Osteoblast (primary cell): ENCODE results near the gene GAPDH. TPM values are rescaled to one million over a fixed set of nuclear protein-coding genes. Genes with fewer than 3 reads are reported as not detected.

Experiments
- DNase-seq: peaks from one replicate; pipeline ENCODE4 v3.0.0; 2011; ENCODE audit warnings: low spot score, mixed read lengths; ENCODE audit not compliant: insufficient read length; ENCODE audit errors: missing footprints
- H2AFZ ChIP-seq: 2 replicates; pipeline ENCODE4 v1.6.0; 2011; ENCODE audit warnings: mild to moderate bottlenecking, low read length
- H3K27ac ChIP-seq: 2 replicates; pipeline ENCODE4 v1.5.1; 2011; ENCODE audit warnings: mild to moderate bottlenecking, low read depth, low read length, moderate library complexity
- H3K27me3 ChIP-seq: 2 replicates; pipeline ENCODE4 v1.6.0; 2012; ENCODE audit warnings: mild to moderate bottlenecking, control low read depth, inconsistent platforms, low read length, moderate library complexity; ENCODE audit not compliant: insufficient read depth
- H3K36me3 ChIP-seq: 2 replicates; pipeline ENCODE4 v1.5.1; 2011; ENCODE audit warnings: mild to moderate bottlenecking, low read length, control low read depth, moderate library complexity; ENCODE audit not compliant: insufficient read depth
- H3K4me1 ChIP-seq: 2 replicates; pipeline ENCODE4 v1.5.1; 2011; ENCODE audit warnings: mild to moderate bottlenecking, low read length, control low read depth, moderate library complexity; ENCODE audit not compliant: insufficient read depth
- H3K4me2 ChIP-seq: 2 replicates; pipeline ENCODE4 v1.6.0; 2011; ENCODE audit warnings: mild to moderate bottlenecking, low read length; ENCODE audit not compliant: insufficient read depth
- H3K4me3 ChIP-seq: fragments of 200-600 bp; sonication (generic); 3 replicates; pipeline ENCODE4 v1.5.1; 2012; ENCODE audit warnings: mild to moderate bottlenecking, low read length, inconsistent platforms; ENCODE audit not compliant: insufficient read depth
- H3K79me2 ChIP-seq: 2 replicates; pipeline ENCODE4 v1.6.0; 2012; ENCODE audit warnings: mild to moderate bottlenecking, low read length, control low read depth, inconsistent platforms; ENCODE audit not compliant: insufficient read depth
- H3K9me3 ChIP-seq: 2 replicates; pipeline ENCODE4 v1.5.1; 2011; ENCODE audit warnings: low read depth, low read length, control low read depth
- H4K20me1 ChIP-seq: 2 replicates; pipeline ENCODE4 v1.6.0; 2012; ENCODE audit warnings: mild to moderate bottlenecking, low read length, control low read depth; ENCODE audit not compliant: insufficient read depth
- total RNA-seq: library from RNA; depleted of rRNA; stranded (reverse); fragments of >200 nt; gene quantifications from 2 replicates; pipeline ENCODE4 v1.2.3, GENCODE V29; 2012
- TF ChIP-seq, protein P1 (sequence below): IDR thresholded peaks from 2 replicates; pipeline ENCODE4 v1.5.1; 2011; ENCODE audit warnings: mild to moderate bottlenecking, low read depth, low read length, moderate library complexity; ENCODE audit errors: extremely low read depth

The GAPDH gene
- total RNA-seq, 1 donor: 5,173 TPM

DNA sequence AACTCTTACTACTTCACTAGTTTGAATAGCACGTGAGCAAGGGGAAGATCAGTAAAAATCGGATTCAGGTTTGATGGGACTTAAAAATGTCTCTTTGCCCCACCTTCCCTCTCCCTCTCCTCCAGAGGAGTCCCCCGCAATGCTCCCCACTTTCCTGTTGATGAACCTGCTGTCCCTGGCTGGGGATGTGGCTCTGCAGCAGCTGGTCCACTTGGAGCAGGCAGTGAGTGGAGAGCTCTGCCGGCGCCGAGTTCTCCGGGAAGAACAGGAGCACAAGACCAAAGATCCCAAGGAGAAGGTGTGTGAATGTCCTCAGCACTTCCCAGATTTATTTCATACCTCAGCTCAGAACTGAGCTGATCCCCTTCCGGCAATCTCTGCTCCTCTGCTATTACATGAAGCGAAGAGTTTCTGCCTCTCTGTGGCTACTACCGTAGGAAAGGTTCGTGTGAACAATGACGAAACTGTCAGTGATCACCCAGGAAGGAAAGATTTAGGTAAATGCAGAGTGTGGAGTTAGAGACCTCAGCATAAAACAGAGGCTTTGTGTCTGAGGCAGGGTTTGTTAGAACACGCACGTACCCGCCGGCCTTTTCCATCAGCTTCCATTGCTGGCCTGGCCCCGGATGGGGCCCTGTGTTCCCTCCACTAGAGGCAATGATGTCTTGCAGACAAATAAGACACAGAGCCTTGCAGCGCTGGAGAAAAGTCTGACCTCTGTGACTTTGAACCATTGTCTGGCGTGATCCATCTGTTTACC is 7.4 kb upstream of the GAPDH start:
- peaks cover 94% of the 10 kb centered on the region for H3K36me3 ChIP-seq
- H3K4me3 ChIP-seq: no peak overlapping the region
- H3K79me2 ChIP-seq: no peaks in the 10 kb centered on the region
- no peaks in the 10 kb centered on the region for H3K9me3 ChIP-seq
- H3K4me1 ChIP-seq: peaks cover 4% of the 10 kb centered on the region
- no peak overlapping the region for H2AFZ ChIP-seq
- H3K27ac ChIP-seq: no peak overlapping the region
- DNase-seq: no peak
- TF ChIP-seq, protein P1, sequence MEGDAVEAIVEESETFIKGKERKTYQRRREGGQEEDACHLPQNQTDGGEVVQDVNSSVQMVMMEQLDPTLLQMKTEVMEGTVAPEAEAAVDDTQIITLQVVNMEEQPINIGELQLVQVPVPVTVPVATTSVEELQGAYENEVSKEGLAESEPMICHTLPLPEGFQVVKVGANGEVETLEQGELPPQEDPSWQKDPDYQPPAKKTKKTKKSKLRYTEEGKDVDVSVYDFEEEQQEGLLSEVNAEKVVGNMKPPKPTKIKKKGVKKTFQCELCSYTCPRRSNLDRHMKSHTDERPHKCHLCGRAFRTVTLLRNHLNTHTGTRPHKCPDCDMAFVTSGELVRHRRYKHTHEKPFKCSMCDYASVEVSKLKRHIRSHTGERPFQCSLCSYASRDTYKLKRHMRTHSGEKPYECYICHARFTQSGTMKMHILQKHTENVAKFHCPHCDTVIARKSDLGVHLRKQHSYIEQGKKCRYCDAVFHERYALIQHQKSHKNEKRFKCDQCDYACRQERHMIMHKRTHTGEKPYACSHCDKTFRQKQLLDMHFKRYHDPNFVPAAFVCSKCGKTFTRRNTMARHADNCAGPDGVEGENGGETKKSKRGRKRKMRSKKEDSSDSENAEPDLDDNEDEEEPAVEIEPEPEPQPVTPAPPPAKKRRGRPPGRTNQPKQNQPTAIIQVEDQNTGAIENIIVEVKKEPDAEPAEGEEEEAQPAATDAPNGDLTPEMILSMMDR: no peak
- no peaks in the 10 kb centered on the region for H3K27me3 ChIP-seq
- H3K4me2 ChIP-seq: no peak overlapping the region
- H4K20me1 ChIP-seq: no peaks in the 10 kb centered on the region

DNA sequence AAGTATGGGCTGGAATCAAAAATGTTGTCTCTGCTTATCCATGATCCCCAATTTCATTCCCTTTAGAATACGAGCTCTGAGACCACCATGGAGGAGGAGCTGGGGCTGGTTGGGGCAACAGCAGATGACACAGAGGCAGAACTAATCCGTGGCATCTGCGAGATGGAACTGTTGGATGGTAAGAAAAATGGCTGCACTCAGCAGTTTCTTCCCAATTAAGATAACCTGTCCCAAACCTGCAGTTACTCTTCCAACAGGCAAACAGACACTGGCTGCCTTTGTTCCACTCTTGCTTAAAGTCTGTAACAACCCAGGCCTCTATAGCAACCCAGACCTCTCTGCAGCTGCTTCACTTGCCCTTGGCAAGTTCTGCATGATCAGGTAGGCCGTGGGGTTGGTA is 6.6 kb upstream of the GAPDH start:
- Histone ChIP-seq H3K27me3 (no peaks in the 10 kb centered on the region), H3K4me1 (peaks cover 11% of the 10 kb centered on the region), H3K4me2 (no peak overlapping the region), H3K27ac (no peak overlapping the region), H3K79me2 (no peaks in the 10 kb centered on the region), H4K20me1 (no peaks in the 10 kb centered on the region), H3K4me3 (no peak overlapping the region), H2AFZ (no peak overlapping the region), H3K36me3 (peaks cover 89% of the 10 kb centered on the region), H3K9me3 (no peaks in the 10 kb centered on the region)
- no peak for DNase-seq
- TF ChIP-seq, protein P1: no peak

DNA sequence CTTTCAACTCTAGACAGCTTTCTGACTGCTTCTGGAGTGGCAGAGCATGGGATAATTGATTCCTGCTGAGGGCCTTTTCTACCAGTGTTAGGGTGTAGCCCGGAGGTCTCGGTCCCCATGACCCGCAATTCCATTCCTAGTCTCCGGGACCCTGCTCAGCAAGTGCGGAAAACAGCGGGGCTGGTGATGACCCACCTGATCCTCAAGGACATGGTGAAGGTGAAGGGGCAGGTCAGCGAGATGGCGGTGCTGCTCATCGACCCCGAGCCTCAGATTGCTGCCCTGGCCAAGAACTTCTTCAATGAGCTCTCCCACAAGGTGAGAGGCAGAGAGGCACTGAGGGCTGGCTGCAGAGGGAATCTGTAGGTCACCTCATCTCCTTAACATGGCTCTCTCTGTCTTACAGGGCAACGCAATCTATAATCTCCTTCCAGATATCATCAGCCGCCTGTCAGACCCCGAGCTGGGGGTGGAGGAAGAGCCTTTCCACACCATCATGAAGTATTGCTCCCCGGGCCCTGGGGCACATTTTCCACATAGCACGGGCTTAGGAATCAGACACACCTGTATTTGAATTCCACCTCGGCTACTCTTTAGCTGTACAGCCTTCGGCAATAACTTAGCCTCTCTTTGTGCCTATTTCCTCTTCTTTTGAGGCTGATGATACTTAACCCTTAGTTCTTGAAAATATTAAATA is 5.6 kb upstream of the GAPDH start:
- Histone ChIP-seq H3K27ac (no peak overlapping the region), H3K4me1 (peaks cover 19% of the 10 kb centered on the region), H3K79me2 (no peaks in the 10 kb centered on the region), H3K4me2 (no peak overlapping the region), H4K20me1 (no peaks in the 10 kb centered on the region), H2AFZ (no peak overlapping the region), H3K4me3 (no peak overlapping the region), H3K9me3 (no peaks in the 10 kb centered on the region), H3K36me3 (peaks cover 80% of the 10 kb centered on the region), H3K27me3 (no peaks in the 10 kb centered on the region)
- TF ChIP-seq, protein P1: no peak
- DNase-seq: no peak

DNA sequence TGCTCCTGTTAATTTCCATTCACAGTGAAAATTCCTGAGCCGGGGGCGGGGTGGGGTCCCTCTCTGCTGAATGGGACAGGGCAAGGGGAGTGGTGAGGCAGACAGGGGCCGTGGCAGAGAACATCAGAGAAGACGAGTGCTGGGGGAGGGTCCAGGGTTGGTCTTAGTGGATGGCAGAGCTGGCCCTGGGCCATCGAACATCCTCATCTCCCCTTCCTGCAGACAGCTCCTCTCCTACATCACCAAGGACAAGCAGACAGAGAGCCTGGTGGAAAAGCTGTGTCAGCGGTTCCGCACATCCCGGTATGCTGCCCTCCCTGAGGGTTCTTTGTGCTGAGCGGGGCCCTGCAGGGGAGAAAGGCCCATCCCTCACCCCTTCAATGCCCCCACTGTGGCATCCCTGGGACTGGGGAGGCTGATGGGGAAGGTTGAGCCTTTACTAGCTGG is 5.0 kb upstream of the GAPDH start:
- Histone ChIP-seq H3K36me3 (peaks cover 75% of the 10 kb centered on the region), H3K27ac (no peak overlapping the region), H3K4me3 (no peak overlapping the region), H3K9me3 (no peaks in the 10 kb centered on the region), H3K4me2 (no peak overlapping the region), H3K79me2 (no peaks in the 10 kb centered on the region), H2AFZ (no peak overlapping the region), H3K27me3 (no peaks in the 10 kb centered on the region), H3K4me1 (peaks cover 19% of the 10 kb centered on the region), H4K20me1 (no peaks in the 10 kb centered on the region)
- TF ChIP-seq, protein P1: no peak
- DNase-seq: no peak
